ENCODE data around the gene FGF14.

FGF14 gene

GRCh38 chr13:101985321-101985720, 416.5 kb downstream of the FGF14 start:
- DNase-seq (ENCODE audit: low read depth) = no peak

- no peak for DNase-seq (ENCODE audit: low read depth)
Observed at GRCh38 chr13:101982903-101983302, 418.9 kb downstream of the FGF14 start.

- DNase-seq (ENCODE audit: low read depth) = no peak
Observed at GRCh38 chr13:101979825-101980224, 422.0 kb downstream of the FGF14 start.

GRCh38 chr13:101978552-101979315, 423.1 kb downstream of the FGF14 start:
- DNase-seq (ENCODE audit: low read depth) = no peak

GRCh38 chr13:101977475-101977874, 424.4 kb downstream of the FGF14 start:
- DNase-seq (ENCODE audit: low read depth) = no peak

GRCh38 chr13:101972191-101972590, 429.7 kb downstream of the FGF14 start:
- DNase-seq (ENCODE audit: low read depth) = no peak

GRCh38 chr13:101970341-101970740, 431.5 kb downstream of the FGF14 start:
- DNase-seq (ENCODE audit: low read depth) = no peak

GRCh38 chr13:101967781-101968180, 434.1 kb downstream of the FGF14 start:
- DNase-seq (ENCODE audit: low read depth) = no peak

GRCh38 chr13:101967216-101967615, 434.6 kb downstream of the FGF14 start:
- DNase-seq (ENCODE audit: low read depth) = no peak

GRCh38 chr13:101965096-101965495, 436.8 kb downstream of the FGF14 start:
- DNase-seq (ENCODE audit: low read depth) = no peak

- DNase-seq (ENCODE audit: low read depth) = no peak
Observed at GRCh38 chr13:101959016-101959415, 442.8 kb downstream of the FGF14 start.

GRCh38 chr13:101955764-101956163, 446.1 kb downstream of the FGF14 start:
- DNase-seq (ENCODE audit: low read depth) = no peak

- no peak for DNase-seq (ENCODE audit: low read depth)
Observed at GRCh38 chr13:101951114-101951513, 450.7 kb downstream of the FGF14 start.

GRCh38 chr13:101949681-101950080, 452.2 kb downstream of the FGF14 start:
- no peak for DNase-seq (ENCODE audit: low read depth)

- no peak for DNase-seq (ENCODE audit: low read depth)
Observed at GRCh38 chr13:101946401-101946800, 455.4 kb downstream of the FGF14 start.

- no peak for DNase-seq (ENCODE audit: low read depth)
Observed at GRCh38 chr13:101945435-101945834, 456.4 kb downstream of the FGF14 start.

GRCh38 chr13:101944521-101944920, 457.3 kb downstream of the FGF14 start:
- no peak for DNase-seq (ENCODE audit: low read depth)

- DNase-seq (ENCODE audit: low read depth) = no peak
Observed at GRCh38 chr13:101942535-101943157, 459.2 kb downstream of the FGF14 start.

GRCh38 chr13:101942038-101942437, 459.8 kb downstream of the FGF14 start:
- DNase-seq (ENCODE audit: low read depth) = no peak

- no peak for DNase-seq (ENCODE audit: low read depth)
Observed at GRCh38 chr13:101941095-101941783, 460.6 kb downstream of the FGF14 start.

GRCh38 chr13:101939370-101939769, 462.5 kb downstream of the FGF14 start:
- DNase-seq (ENCODE audit: low read depth) = no peak

GRCh38 chr13:101935828-101936227, 466.0 kb downstream of the FGF14 start:
- DNase-seq (ENCODE audit: low read depth) = no peak

- DNase-seq (ENCODE audit: low read depth) = no peak
Observed at GRCh38 chr13:101931186-101931585, 470.7 kb downstream of the FGF14 start.
